Measurements from ENCODE around the gene ING4.

GRCh38 chr12:6632026-6632983, 30.6 kb downstream of the ING4 start:
- TF ChIP-seq CTCF (IDR thresholded peaks at IDR 0.05) (no peak), POLR2A (IDR thresholded peaks at IDR 0.05) (no peak)
